GM19025 (cell line): ENCODE measurements around the gene GLB1L2.

Source experiments
- ATAC-seq: cut with Tn5 transposase; IDR thresholded peaks from one replicate; pipeline ENCODE4 v1.9.1; 2021; ENCODE audit warnings: mild to moderate bottlenecking, low read depth, moderate library complexity; ENCODE audit not compliant: unreplicated experiment

Gene GLB1L2

DNA sequence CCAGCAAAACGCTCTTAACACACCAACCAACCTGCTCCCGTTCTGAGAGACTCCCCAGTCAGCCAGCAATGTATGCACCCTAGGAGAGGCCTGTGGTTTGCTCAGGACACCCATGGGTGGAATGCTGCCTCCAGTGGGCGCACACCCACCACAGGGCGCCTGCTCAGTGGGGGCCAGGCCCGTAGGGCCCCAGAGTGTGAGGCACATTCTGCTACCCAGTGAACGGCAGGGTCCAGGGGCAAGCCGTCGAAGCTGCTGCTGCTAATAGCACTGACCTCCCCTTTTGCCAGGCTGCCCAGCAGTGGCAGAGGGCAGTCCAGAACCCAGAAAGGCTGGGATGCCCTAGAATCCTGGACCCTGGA, 67.5 kb downstream of the GLB1L2 start:
- ATAC-seq, result no peak

DNA sequence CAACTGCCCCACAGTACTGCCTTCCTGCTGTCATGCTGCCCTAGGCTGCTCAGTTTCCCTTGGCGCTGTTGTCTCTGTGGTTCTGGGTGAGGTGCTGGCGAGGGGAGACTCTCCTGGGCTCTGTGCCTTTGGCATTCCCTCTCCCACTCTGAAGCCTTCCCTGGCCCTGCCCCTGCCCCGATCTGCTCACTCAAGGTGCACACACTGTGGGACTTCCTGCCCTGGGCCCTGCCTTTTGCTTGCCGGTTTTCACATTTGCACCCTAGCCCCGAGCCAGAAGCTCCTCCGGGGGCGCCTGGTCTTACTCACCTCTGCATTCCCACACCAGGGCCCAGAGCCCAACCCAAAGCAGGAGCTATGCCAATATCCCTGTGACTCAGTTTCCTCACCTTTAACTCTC, 68.2 kb downstream of the GLB1L2 start:
- no peak for ATAC-seq

DNA sequence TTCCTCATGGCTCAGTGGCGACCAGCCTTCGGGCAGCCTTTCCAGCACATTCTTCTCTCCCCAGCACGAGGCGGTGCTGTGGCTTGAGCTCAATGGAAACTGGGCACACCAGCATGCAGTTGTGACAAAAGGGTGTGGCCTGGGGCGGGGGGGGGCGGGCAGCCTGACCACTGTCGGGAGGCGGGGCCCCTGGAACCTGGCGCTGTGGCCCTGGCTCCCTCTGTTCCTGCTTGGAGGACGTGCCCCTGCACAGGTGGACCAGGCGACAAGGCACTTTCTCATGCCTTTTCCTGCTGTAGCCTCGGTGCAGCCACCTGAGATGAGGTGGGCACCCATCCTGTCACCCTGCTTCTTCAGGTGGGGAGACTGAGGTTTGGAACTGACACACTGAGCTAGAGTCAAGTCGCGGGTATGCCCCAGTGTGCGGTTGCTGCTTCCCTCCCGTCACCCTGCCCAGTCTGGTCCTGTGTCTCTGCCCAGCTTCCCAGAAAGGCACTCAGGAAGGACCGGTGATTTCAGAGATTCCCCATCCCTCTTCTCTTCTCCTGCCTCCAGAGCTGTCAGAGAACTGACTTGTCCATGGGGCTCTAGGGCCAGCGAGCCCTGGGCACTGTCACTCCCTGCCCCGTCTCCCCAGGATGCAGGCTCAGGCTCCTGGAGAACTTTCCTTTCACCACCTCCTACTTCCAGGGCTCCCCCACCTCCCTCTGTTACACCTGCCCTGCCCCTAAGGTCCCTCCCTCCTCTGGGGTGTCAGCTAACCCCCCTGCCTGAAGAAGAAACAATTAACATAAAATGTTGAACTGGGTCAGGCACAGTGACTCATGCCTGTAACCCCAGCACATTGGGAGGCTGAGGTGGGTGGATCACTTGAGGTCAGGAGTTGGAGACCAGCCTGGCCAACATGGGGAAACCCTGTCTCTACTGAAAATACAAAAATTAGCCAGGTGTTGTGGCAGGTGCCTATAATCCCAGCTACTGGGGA, 70.3 kb downstream of the GLB1L2 start:
- ATAC-seq, result no peak

DNA sequence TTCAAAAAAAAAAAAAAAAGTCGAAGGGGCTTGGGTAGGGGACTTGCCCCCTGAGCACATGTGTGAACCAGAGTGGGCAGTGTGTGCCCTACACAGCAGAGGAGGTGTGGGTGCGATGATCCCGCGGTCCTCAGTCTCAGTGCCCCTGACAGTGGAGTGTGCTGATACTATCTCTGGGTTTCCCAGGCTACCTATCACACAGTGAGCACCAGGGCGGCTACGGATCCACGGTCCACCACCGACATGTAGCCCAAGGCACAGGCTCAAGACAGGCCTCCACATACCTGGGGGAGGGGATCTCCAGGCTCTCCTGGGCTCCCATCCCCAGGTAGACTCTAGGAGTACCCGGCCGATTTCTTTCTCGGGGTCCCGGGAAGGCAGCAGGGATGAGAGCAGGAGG, 71.1 kb downstream of the GLB1L2 start:
- ATAC-seq, result no peak

DNA sequence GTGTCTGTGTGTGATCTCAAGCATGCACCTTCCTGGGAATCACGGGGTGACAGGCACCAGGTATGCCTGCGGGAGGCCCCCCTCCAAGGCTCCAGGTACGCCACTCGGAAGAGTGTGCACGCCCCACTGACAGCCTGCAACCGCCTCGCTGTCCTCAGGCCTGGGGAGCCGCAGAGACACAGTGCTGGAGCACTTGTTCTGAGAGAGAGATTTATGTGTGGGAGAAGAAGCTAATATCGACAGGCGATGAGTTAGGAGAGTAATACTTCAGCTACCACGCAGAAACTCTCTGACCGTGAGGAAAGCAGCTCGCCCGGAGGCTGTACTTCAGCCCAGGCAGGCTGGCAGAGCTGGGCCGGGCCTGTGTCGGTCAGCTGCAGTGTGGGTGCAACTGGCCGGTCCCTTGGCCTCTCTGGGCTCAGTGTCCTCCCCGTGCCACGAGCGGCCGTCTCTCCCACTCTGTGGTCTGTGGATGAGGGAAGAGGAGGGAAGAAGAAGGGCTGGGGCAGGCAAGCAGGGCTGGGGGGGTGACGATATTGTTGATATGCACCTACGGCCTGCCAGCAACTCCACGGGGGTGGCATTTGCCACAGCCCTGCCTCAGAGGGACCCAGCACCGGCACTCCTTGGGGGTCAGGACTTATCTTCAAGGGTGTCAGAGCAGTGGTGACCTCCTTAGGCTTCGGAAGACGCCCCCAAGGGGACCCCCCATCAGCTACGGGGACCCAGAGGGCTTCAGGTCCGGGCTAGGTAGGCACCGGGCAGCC, 73.0 kb downstream of the GLB1L2 start:
- no peak for ATAC-seq

DNA sequence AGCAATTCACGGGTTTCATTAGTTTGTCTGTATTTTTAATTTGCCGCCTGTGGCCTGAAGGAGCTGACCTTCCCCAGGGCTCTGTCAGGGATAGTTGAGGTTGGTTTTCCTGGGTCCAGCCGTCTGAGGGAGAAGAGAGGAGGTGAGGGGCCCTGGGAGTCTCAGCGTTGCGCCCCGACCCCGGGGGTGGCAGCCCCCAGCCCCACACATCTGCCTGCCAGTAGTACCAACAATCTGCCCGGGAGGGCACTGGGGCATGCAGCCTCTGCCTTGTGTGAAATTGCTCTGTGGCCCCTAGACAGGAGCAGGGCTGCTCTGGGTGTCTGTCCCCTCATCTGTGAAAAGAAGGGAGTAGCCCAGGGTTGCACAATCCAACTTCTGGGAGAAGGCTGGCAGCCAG, 73.6 kb downstream of the GLB1L2 start:
- ATAC-seq, result no peak

DNA sequence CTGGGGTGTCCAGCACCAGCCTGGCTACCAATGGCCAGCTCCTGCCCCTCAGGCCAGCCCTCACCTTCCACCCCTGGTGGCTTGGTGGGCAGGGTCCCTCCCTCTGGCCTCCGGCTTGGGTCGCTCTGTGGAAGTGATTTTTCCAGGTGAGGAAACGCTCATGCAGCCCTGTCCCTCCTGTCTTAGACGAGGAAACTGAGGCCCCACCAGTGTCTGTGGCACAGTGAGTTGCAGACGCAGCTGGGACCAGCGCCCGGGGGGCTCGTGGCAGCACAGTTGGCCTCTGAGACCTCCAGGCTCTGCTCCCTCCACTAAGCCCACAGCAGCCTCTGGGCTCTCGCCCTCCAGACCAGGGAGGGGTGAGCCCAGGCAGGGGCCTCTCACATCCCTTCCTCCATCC, 74.1 kb downstream of the GLB1L2 start:
- no peak for ATAC-seq

DNA sequence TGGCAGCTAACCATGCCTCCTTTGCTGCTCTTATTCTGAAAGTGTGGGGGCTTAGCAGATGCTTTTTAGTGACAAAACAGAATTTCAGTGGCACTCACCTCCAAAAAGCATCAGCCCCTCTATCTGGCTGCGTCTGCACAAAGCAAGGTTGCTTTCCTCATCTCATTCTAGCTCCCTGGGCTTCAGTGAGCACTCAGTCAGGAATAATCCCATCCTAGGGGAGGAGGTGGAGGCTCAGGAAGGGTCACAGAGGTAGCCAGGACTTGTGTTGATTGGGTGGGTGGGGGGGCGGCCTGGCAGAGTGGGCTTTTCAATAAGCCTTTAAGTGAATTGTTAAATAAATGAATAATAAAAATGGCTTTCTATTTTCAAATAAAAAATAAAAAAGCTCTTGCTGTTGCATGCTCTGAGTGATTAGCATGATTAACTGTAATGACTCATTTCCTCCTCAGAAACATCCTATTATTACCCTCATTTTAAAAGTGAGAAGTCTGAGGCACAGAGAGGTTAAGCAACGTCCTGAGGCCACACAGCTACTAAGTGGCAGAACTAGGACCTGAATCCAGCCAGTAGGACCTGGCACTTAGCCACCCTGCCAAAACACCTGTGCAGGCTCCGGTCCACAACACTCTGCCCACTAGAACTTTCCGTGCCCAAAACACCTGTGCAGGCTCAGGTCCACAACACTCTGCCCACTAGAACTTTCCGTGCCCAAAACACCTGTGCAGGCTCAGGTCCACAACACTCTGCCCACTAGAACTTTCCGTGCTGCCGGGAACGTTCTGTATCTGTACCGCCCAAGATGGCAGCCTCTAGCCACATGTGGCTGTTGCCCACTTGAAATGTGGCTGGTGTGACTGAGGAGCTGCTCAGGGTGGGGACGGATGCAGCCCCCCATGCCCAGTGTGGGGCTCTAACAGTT, 74.7 kb downstream of the GLB1L2 start:
- ATAC-seq, result no peak

DNA sequence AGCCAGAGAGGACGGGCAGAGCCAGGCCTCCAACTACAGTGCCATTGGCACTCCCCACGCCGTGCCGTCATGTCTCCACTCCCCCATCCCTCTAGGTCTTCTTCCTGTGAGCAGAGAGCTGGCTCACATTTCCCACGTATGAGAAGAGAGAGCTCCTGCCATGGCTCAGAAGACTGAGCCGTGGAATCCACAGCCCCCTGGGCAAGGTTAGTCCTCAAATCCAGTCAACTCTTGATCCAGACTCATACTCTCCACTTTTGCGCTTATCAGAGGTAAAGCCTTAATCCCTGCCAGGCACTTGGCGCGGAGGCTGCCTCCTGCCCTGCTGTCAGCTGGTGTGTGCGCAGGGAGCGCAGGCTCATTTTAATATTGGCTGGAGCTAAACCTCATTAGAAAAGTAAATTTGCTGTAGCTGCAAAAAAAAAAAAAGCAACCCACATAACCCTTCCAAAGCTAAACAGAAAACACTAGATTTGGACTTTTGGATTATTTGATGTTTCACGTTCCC, 75.6 kb downstream of the GLB1L2 start:
- no peak for ATAC-seq

DNA sequence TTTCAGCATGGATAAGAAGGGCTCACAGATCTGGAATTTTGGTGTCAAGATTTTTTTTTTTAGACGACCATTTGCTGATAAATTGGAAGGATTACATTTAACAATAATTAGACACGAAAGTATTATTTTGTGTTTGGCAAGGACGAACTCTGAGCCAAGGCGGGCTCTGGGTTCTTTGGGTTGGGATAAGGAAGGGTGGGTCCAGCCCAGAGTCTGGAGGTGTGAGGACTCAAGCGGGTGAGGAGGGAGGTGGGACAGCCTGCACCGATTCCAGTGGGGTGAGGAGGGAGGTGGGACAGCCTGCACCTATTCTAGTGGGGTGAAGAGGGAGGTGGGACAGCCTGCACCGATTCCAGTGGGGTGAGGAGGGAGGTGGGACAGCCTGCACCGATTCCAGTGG, 76.1 kb downstream of the GLB1L2 start:
- ATAC-seq, result no peak

DNA sequence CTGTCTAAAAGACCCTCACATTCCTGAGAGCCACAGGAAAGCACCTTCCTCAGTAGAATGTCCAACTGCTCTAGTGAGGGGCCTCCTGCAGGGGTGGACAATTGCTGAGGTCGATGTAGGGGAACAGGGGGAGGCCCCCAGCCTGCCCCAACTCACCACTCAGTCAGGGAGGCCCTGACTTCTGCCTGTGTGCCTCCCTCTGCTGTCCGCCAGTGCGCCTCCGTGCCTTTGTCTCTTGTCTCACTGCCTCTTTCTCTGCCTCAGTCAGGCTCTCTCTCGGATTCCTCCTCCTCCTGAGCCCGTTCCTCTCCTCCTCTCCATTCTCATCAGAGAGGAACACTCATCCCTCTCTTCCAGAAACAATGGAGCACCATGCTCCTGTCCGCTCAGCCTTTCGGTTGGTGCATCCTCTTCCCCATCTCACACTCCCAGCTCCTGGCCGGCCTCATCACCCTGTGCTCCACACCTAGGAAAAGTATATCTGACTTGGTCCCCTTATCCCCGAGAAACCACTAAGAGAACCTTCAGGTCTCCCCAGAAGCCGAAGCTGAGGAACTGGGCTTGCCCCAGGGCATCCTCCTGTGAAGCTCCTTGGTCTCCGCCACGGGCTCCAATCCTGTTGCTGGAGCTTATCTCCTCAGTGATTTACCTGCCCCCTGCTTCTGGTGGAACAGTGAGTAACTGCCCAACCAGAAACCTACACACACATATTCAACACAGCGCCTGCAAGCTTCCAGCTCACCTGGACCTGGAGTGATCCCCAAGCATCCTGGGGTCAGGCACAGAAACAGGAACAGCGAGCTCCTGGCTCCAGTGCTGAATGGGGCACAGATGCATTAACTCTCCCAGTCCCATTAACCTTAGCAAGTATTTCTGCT, 78.0 kb downstream of the GLB1L2 start:
- no peak for ATAC-seq

DNA sequence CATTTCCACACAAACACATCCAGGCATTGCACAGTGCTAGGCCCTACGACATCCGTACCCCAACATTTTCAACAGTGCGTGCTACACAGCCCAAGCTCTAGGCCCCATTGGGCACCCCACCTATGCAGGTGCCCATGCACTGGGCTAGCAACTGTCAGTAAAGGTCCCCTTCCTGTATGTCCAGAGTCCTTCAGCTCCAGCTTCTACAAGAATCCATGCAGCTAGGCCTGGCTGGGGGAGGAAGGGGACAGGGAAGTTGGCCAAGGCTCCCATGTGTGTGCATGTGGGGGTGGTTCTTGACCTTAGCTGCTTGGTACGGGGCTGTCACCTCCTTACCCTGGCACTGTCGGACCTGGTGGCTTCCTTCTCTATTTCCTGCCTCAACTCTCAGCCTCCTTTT, 79.0 kb downstream of the GLB1L2 start:
- no peak for ATAC-seq

DNA sequence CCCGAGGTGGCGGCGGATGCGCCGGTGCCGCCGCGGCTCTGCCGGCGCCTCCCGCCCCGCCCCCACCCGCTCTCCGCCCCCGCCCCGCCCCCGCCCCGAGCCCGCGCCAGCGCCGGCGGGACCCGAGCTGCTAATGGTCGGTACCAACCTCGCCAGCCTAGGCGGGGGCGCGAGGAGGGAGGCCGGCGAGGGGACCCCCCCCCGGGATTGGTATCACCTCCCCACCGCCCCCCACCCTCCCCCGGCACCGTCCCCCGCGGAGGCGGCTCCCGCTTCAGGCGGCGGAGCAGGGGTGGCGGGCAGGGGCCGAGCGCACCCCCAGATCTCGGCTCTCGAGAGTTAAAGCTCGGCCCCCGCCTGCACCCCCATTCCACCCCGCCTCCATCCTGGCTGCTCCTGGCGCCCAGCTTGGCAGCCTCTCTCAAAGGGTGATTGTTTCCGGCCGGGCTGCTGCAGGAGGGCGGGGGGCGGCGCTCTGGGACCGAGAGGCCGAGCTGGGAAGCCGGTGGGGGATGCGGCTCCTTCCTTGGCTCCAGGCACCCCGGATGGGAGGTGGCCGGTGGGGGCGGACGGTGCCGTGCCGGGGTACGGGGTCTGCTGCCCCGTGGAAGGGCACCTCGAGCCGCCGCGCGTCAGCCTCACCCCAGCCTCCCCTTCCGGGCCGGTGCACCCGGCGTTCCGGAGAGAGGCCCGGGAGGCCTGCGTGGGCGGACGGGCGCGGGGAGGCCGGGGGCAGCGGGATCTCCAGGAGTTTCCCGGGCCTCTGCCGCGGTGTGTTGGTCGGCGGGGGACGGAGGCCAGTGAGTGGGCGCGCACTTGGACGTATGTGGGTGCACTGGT, 80.6 kb downstream of the GLB1L2 start, which contains the start of gene B3GAT1:
TSS of gene B3GAT1 (minus strand) at position 40 of the 840 bp plus-strand sequence. CDS start 24,583 bp downstream, outside the sequence.
- ATAC-seq, result no peak

DNA sequence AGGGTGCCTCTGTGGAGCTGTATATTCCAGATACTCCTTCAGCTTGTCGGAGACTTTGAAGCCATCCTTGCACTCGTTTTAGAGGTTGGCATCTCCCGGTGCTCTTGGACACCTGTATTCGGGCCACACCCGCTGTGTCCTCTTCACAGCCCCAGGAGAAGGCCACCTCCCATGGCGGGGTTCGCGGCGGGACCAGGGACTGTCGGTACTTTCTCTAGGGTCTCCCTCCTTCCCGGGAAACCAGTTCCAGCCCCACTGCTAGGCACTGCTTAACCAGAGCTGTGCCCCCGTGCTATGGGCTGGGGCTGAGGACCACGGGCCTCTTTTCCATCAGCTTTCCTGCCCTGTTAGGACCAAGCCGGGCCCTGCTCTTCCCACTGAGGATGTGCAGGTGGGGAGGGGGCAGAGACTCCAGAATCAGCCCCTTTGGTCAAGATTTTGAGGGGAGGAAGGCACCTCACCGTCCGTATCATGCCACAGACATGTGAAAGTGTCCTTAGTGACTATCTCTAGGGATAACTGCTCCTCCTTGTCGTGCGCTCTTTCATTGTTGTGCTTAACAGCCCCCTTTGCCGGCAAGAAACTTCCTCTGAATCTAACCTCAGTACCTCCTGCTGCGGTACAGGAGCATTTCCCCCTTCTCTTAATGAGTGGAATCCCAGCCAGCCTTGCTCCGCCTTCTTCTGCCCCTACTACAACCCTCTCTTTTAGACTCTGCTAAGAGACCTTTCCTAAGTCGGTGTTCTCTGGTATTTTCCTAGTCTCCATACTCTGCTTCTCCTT, 81.4 kb downstream of the GLB1L2 start:
- ATAC-seq, result no peak

DNA sequence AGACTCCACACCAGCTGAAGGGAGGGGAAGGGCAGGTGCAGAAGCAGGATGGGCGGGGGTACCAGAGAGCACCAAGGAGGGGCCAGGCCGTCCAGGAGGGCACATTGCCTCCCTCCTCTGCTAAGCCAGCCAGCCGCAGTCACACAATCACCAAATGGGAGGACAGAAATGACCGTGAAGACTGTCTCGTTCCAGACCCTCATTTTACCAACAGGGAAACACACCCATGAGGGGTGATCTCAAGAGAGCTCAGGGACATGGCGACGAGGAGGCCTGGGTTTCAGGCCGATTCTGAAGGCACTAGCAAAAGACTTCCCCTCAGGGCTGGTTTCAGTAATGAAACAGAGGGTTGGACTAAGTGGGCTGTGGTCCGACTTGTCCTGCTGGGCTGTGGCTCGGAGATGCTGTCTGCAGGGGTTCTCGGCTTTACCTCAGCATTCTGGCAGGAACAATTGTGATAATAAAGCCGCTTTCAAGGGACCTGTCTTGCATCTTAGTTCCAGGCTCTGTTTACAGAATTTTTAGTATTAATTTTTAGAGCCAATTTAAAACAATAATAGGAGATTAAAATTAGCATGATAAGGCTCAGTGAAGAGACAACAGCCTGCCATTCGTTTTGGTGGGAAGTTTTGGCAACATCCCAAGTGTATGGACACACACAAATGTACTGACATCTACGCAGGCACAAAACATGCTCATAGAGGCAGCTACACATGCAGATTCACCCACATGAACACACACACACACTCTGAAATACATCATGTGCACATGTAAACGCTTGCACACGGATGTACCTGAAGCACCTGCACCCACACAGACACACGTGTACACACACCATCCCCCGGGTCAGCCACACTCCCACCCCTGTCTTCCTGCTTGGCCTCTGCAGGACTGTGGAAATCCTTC, 82.3 kb downstream of the GLB1L2 start:
- ATAC-seq, result no peak
